ENCODE measurements around the gene EDN3. TPM values are rescaled to one million over a fixed set of nuclear protein-coding genes. Genes with fewer than 3 reads are reported as not detected.
"Not testable (repeated sequence)": the region's sequence is repeated elsewhere in the genome, so short reads cannot be mapped to it uniquely, and the experiment has no call there.

EDN3 gene
- total RNA-seq, 1 experiment from 2014 or later: not detected

- in situ Hi-C loops (cut with HindIII; ENCODE audit: low pct_unique_long_range_greater_than_20kb, low sequenced_read_pairs): loop anchor here (25.0 kb wide), 1 partner anchor 487 kb away; no protein-coding TSS in a partner anchor
- DNase-seq (ENCODE audit: low read depth, low spot score): no peak
These were observed 24.2 kb downstream of the EDN3 start for GRCh38 chr20:59324521-59325141.

- DNase-seq (ENCODE audit: low read depth, low spot score): no peak
- in situ Hi-C loops (cut with HindIII; ENCODE audit: low pct_unique_long_range_greater_than_20kb, low sequenced_read_pairs): no loop called here
These were observed 24.7 kb downstream of the EDN3 start for GRCh38 chr20:59325142-59325523.

GRCh38 chr20:59326188-59326587 is 25.8 kb downstream of the EDN3 start:
- DNase-seq (ENCODE audit: low read depth, low spot score): no peak
- in situ Hi-C loops (cut with HindIII; ENCODE audit: low pct_unique_long_range_greater_than_20kb, low sequenced_read_pairs): no loop called here

- in situ Hi-C loops (cut with HindIII; ENCODE audit: low pct_unique_long_range_greater_than_20kb, low sequenced_read_pairs): no loop called here
- DNase-seq (ENCODE audit: low read depth, low spot score): no peak
These were observed 27.7 kb downstream of the EDN3 start for GRCh38 chr20:59328071-59328470.

- DNase-seq (ENCODE audit: low read depth, low spot score): no peak
- in situ Hi-C loops (cut with HindIII; ENCODE audit: low pct_unique_long_range_greater_than_20kb, low sequenced_read_pairs): no loop called here
These were observed 31.4 kb downstream of the EDN3 start for GRCh38 chr20:59331721-59332329.

GRCh38 chr20:59333260-59333845 is 32.9 kb downstream of the EDN3 start:
- DNase-seq (ENCODE audit: low read depth, low spot score): no peak
- in situ Hi-C loops (cut with HindIII; ENCODE audit: low pct_unique_long_range_greater_than_20kb, low sequenced_read_pairs): no loop called here

- DNase-seq (ENCODE audit: low read depth, low spot score): no peak
- in situ Hi-C loops (cut with HindIII; ENCODE audit: low pct_unique_long_range_greater_than_20kb, low sequenced_read_pairs): no loop called here
These were observed 33.5 kb downstream of the EDN3 start for GRCh38 chr20:59333951-59334350.

GRCh38 chr20:59334651-59335300 is 34.4 kb downstream of the EDN3 start:
- in situ Hi-C loops (cut with HindIII; ENCODE audit: low pct_unique_long_range_greater_than_20kb, low sequenced_read_pairs): no loop called here

GRCh38 chr20:59335377-59335776 is 35.0 kb downstream of the EDN3 start:
- no peak for DNase-seq (ENCODE audit: low read depth, low spot score)
- in situ Hi-C loops (cut with HindIII; ENCODE audit: low pct_unique_long_range_greater_than_20kb, low sequenced_read_pairs): no loop called here

More at GRCh38 chr20:59334651-59335300, 34.4 kb downstream of the EDN3 start:
- no peak for DNase-seq (ENCODE audit: low read depth, low spot score)

- DNase-seq (ENCODE audit: low read depth, low spot score): no peak
- in situ Hi-C loops (cut with HindIII; ENCODE audit: low pct_unique_long_range_greater_than_20kb, low sequenced_read_pairs): no loop called here
These were observed 36.1 kb downstream of the EDN3 start for GRCh38 chr20:59336540-59336939.

GRCh38 chr20:59338444-59338843 is 38.0 kb downstream of the EDN3 start:
- DNase-seq (ENCODE audit: low read depth, low spot score); in situ Hi-C loops (cut with HindIII; ENCODE audit: low pct_unique_long_range_greater_than_20kb, low sequenced_read_pairs): not testable (repeated sequence)

- no peak for DNase-seq (ENCODE audit: low read depth, low spot score)
- in situ Hi-C loops (cut with HindIII; ENCODE audit: low pct_unique_long_range_greater_than_20kb, low sequenced_read_pairs): no loop called here
These were observed 39.9 kb downstream of the EDN3 start for GRCh38 chr20:59340201-59340885.

- in situ Hi-C loops (cut with HindIII; ENCODE audit: low pct_unique_long_range_greater_than_20kb, low sequenced_read_pairs): not testable (repeated sequence)
These were observed 41.0 kb downstream of the EDN3 start for GRCh38 chr20:59341285-59342022.

GRCh38 chr20:59342023-59342957 is 41.9 kb downstream of the EDN3 start:
- in situ Hi-C loops (cut with HindIII; ENCODE audit: low pct_unique_long_range_greater_than_20kb, low sequenced_read_pairs): no loop called here
- no peak for DNase-seq (ENCODE audit: low read depth, low spot score)

More at GRCh38 chr20:59341285-59342022, 41.0 kb downstream of the EDN3 start:
- not testable (repeated sequence) for DNase-seq (ENCODE audit: low read depth, low spot score)

GRCh38 chr20:59346061-59346460 is 45.6 kb downstream of the EDN3 start:
- no peak for DNase-seq (ENCODE audit: low read depth, low spot score)
- in situ Hi-C loops (cut with HindIII; ENCODE audit: low pct_unique_long_range_greater_than_20kb, low sequenced_read_pairs): no loop called here

- no peak for DNase-seq (ENCODE audit: low read depth, low spot score)
- in situ Hi-C loops (cut with HindIII; ENCODE audit: low pct_unique_long_range_greater_than_20kb, low sequenced_read_pairs): no loop called here
These were observed 48.9 kb downstream of the EDN3 start for GRCh38 chr20:59349277-59349676.

All from SK-MEL-5 (cell line).